ENCODE results near the gene ARRB1.

DNA sequence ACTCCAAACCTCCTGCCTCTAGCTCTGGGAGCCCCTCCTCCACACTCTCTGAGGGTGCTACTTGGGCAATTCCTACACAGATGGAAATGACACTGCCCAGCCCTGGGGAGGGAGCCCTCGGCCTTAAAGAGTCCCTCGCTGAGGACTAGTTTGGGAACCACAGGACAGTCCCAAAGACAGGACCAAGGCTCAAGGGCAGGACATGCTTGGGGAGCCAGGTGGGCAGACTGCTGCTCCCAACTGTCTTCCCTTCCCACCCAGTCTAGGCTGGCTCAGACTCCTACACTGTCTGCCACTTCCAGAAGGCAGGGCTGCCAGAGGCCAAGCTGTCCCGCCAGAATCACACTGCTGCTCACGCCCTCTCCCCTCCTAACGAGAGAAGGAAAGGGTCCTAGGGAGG, 9.8 kb downstream of the ARRB1 start:
- TF ChIP-seq CHD4 (IDR thresholded peaks at IDR 0.05; ENCODE audit: borderline replicate concordance) (no peak), POLR2A (IDR thresholded peaks at IDR 0.05; ENCODE audit: low read length) (no peak), CHD2 (IDR thresholded peaks at IDR 0.05; ENCODE audit: low read length, partially characterized antibody) (no peak), JUNB (IDR thresholded peaks at IDR 0.05) (no peak), RARB (CRISPR knock-in tag; IDR thresholded peaks at IDR 0.05) (no peak), EP300 (IDR thresholded peaks at IDR 0.05) (no peak), PHF8 (IDR thresholded peaks at IDR 0.05; ENCODE audit: borderline replicate concordance, low read depth) (no peak)
- TF ChIP-seq, protein P1, sequence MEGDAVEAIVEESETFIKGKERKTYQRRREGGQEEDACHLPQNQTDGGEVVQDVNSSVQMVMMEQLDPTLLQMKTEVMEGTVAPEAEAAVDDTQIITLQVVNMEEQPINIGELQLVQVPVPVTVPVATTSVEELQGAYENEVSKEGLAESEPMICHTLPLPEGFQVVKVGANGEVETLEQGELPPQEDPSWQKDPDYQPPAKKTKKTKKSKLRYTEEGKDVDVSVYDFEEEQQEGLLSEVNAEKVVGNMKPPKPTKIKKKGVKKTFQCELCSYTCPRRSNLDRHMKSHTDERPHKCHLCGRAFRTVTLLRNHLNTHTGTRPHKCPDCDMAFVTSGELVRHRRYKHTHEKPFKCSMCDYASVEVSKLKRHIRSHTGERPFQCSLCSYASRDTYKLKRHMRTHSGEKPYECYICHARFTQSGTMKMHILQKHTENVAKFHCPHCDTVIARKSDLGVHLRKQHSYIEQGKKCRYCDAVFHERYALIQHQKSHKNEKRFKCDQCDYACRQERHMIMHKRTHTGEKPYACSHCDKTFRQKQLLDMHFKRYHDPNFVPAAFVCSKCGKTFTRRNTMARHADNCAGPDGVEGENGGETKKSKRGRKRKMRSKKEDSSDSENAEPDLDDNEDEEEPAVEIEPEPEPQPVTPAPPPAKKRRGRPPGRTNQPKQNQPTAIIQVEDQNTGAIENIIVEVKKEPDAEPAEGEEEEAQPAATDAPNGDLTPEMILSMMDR (IDR thresholded peaks at IDR 0.05) = no peak
- TF ChIP-seq, protein P2, sequence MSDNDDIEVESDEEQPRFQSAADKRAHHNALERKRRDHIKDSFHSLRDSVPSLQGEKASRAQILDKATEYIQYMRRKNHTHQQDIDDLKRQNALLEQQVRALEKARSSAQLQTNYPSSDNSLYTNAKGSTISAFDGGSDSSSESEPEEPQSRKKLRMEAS (IDR thresholded peaks at IDR 0.05) = no peak

All from A549 (cell line).